Renal cortical epithelial cell (primary cell): ENCODE data around the gene UBALD2. TPM values are rescaled to one million over a fixed set of nuclear protein-coding genes. Genes with fewer than 3 reads are reported as not detected.
"Not testable (repeated sequence)": the region's sequence is repeated elsewhere in the genome, so short reads cannot be mapped to it uniquely, and the experiment has no call there.

Experiments used
- DNase-seq: peaks from one replicate; pipeline ENCODE4 v3.0.0-alpha.2; 2011; ENCODE audit warnings: low read depth
- total RNA-seq: library from RNA; depleted of rRNA; stranded (reverse); fragments of >200 nt; gene quantifications from 2 replicates; pipeline ENCODE4 v1.2.3, GENCODE V29; 2014

UBALD2 gene
- total RNA-seq, 1 donor from 2014 or later: 2.9 TPM

GRCh38 chr17:76265624-76266243, 586 bp downstream of the UBALD2 start:
- no peak for DNase-seq

- no peak for DNase-seq
Observed at GRCh38 chr17:76266244-76266938, 1.2 kb downstream of the UBALD2 start.

GRCh38 chr17:76267051-76267576, 2.0 kb downstream of the UBALD2 start:
- no peak for DNase-seq

- DNase-seq: not testable (repeated sequence)
Observed at GRCh38 chr17:76267581-76268001, 2.4 kb downstream of the UBALD2 start.

GRCh38 chr17:76268015-76268749, 3.0 kb downstream of the UBALD2 start:
- peak; percentile 81 for DNase-seq

GRCh38 chr17:76268991-76269981, 4.1 kb downstream of the UBALD2 start:
- DNase-seq: no peak

- DNase-seq: no peak
Observed at GRCh38 chr17:76270127-76270592, 5.0 kb downstream of the UBALD2 start.

GRCh38 chr17:76270770-76271668, 5.9 kb downstream of the UBALD2 start:
- no peak for DNase-seq

GRCh38 chr17:76271669-76272540, 6.8 kb downstream of the UBALD2 start:
- no peak for DNase-seq

GRCh38 chr17:76272541-76273444, 7.6 kb downstream of the UBALD2 start:
- DNase-seq: no peak

- no peak for DNase-seq
Observed at GRCh38 chr17:76273445-76274111, 8.4 kb downstream of the UBALD2 start.

GRCh38 chr17:76274112-76274956, 9.2 kb downstream of the UBALD2 start:
- DNase-seq: no peak

- no peak for DNase-seq
Observed at GRCh38 chr17:76275382-76276068, 10.4 kb downstream of the UBALD2 start.

GRCh38 chr17:76276069-76276431, 10.9 kb downstream of the UBALD2 start:
- DNase-seq: no peak

- peak; percentile 57 for DNase-seq
Observed at GRCh38 chr17:76276461-76277299, 11.5 kb downstream of the UBALD2 start.
